Cardiac septum (tissue), 1 donor: ENCODE data around the gene UBL3. TPM values are rescaled to one million over a fixed set of nuclear protein-coding genes. Genes with fewer than 3 reads are reported as not detected.

Experiments
- DNase-seq: peaks from one replicate; pipeline ENCODE4 v3.0.0-alpha.2; 2020; ENCODE audit warnings: low spot score
- intact Hi-C: fragments of 100-400 bp; cut with DNase I; formaldehyde crosslinking; loops from one replicate; pipeline ENCODE4 v1.14.0; 2022
- total RNA-seq: library from RNA; stranded (reverse); fragmentation: NEBNext Ultra II Directional; extraction: Animal tissue kit (Norgen Biotek cat#: 25700); gene quantifications from one replicate; pipeline ENCODE4 v1.2.1, GENCODE V29; 2021
- donor health status: DM: no; HTN: no; CAD: no.

UBL3 gene
- total RNA-seq, 1 donor from 2014 or later = 24.1 TPM

DNA sequence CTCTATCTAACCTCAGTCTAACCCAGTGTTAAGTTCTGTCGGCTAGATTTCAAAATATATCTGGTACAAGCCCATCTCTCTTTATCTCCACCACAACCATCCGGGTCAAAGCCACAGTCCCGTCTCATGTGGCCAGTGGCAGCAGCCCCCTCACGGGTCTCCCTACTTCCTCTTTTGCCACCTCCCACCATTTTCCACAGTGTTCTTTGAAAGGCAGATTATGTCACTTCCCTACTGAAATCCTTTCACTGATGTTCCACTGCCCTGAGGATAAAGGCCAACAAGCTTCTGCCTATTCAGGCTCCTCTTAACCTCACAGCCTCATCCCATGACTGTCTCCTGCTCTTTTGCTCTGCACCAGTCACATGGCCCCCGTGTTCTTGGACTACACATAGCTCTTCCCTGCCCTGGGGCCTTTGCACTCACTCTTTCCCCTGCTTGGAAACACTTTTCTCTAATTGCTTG, 117.2 kb downstream of the UBL3 start:
- no peak for DNase-seq
- intact Hi-C loops = no loop called here

DNA sequence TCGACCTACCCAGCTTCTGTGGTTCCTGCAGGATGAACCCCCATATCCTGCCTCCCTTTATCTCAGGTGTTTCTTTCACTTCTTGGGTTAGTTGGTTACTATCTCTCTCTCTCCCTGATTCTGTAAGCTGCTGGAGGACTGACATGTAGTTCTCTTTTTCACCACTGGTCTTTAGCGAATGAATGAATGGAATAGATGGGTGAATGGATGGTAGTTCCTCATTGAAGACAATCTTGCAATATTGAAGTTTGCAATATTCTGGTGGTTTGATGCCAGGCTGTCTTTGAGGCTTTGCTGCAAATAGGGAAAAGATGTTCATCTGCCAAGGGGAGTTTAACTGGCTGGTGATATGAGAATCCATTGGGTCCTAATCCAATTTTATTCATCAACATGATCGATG, 120.2 kb downstream of the UBL3 start:
- no peak for DNase-seq
- intact Hi-C loops = no loop called here

DNA sequence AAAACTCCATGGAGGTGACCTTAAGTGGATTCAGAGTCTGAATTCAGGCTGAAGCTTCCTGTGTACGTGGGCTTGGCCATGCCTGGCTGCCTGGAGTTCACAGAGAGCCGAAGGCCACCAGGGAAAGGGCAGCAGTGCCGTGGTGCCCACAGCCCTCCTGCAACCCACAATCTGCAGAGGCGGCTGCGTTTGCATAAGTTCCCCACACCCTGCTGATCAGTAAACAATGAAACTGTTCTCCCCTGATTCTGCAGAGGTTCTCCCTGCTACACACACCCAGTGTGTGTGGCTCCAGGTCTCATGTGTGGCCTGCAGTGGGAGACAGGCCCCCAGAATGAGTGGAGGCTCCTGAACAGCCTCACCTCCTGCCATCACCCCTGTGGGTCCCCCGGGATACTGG, 128.0 kb downstream of the UBL3 start:
- intact Hi-C loops = no loop called here

DNA sequence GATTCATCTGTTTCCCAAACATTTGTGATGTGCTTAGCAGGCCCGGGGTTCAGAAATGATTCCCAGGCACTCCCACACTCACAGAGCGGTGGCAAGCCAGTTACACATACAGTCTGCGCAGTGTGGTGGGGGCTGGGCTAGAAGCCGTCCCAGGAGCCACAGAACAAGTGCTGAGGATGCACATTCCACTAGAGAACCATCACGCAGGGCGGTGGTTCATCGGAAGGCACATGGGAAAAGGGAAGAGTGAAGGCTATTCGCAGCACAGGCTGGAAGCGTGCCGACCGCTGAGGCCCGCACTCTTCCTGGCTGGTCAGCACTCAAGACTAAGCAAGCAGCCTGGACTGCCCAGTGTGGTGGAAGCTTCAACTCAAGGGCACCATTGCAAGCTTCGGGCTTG, 128.7 kb downstream of the UBL3 start:
- intact Hi-C loops = no loop called here
- DNase-seq = no peak

More for the DNA sequence above, 128.0 kb downstream of the UBL3 start:
- DNase-seq = no peak

DNA sequence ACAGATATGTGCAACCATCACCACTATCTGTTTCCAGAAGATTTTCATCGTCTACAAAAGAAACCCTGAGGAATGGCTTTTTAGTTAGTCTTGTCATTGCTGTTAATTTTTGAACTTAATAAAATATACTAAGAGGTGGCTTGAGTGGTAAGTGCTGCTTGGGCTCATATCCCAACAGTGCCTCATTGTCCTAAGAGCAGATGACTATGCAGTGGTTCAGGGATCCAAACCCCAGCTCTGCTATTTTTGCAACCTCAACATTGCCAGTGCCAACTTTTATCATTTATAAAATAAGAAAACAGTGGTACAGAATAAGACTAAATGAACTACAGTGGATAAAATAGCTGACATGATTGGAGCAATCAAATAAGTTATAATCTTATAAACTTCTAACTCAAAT, 131.7 kb downstream of the UBL3 start:
- intact Hi-C loops = no loop called here
- no peak for DNase-seq

DNA sequence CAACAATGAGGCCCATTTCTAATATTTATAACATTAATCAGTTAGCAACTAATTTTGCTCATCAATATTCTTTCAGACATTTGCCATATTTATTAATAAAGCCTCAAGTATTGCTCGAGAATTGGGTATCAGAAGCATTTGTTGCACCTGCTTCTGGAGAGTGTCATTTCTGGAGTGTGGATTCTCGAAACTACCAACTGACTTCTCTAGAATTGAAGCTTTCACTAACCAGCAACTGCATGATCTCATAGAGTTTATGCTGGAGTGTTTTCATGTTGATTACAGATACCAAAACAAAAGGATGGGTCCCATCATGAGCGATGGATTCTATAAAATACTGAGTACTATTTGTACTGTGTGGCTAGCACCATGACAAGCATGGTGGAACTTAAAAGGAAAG, 133.9 kb downstream of the UBL3 start:
- DNase-seq = no peak
- intact Hi-C loops = no loop called here
